Astrocyte (in vitro differentiated cells and primary cell): ENCODE results near the gene CRTC1. TPM values are rescaled to one million over a fixed set of nuclear protein-coding genes. Genes with fewer than 3 reads are reported as not detected.

ENCODE experiments used
- DNase-seq: peaks from one replicate; pipeline ENCODE4 v3.0.0-alpha.2; 2010; ENCODE audit warnings: low read depth
- FAIRE-seq: peaks from 2 replicates; lab custom pipeline; 2011; peaks lifted over from hg19 to GRCh38; lab: Jason Lieb, UNC
- H2AFZ ChIP-seq: 2 replicates; pipeline ENCODE4 v1.6.0; 2012; ENCODE audit warnings: low read depth, low read length, inconsistent platforms
- H3K27ac ChIP-seq: 2 replicates; pipeline ENCODE4 v1.5.1; 2011; ENCODE audit warnings: low read depth, low read length, inconsistent platforms
- H3K27me3 ChIP-seq: 2 replicates; pipeline ENCODE4 v1.6.0; 2011; ENCODE audit warnings: low read length, inconsistent platforms; ENCODE audit not compliant: insufficient read depth
- H3K36me3 ChIP-seq: 2 replicates; pipeline ENCODE4 v1.5.1; 2011; ENCODE audit warnings: low read length, inconsistent platforms; ENCODE audit not compliant: insufficient read depth
- H3K4me1 ChIP-seq: 2 replicates; pipeline ENCODE4 v1.5.1; 2011; ENCODE audit warnings: low read length, inconsistent platforms; ENCODE audit not compliant: insufficient read depth
- H3K4me2 ChIP-seq: 2 replicates; pipeline ENCODE4 v1.6.0; 2012; ENCODE audit warnings: low read length, inconsistent platforms
- H3K4me3 ChIP-seq: 2 replicates; pipeline ENCODE4 v1.5.1; 2011; ENCODE audit warnings: low read depth, mild to moderate bottlenecking, low read length, inconsistent platforms; ENCODE audit not compliant: insufficient read depth
- H3K79me2 ChIP-seq: 2 replicates; pipeline ENCODE4 v1.6.0; 2012; ENCODE audit warnings: mild to moderate bottlenecking, low read length, inconsistent platforms; ENCODE audit not compliant: insufficient read depth
- H3K9ac ChIP-seq: 2 replicates; pipeline ENCODE4 v1.6.0; 2012; ENCODE audit warnings: mild to moderate bottlenecking, low read length, inconsistent platforms
- H3K9me3 ChIP-seq: 2 replicates; pipeline ENCODE4 v1.5.1; 2012; ENCODE audit warnings: low read depth, mild to moderate bottlenecking, low read length, inconsistent platforms; ENCODE audit not compliant: insufficient read depth
- H4K20me1 ChIP-seq: 2 replicates; pipeline ENCODE4 v1.6.0; 2012; ENCODE audit warnings: low read length, inconsistent platforms; ENCODE audit not compliant: insufficient read depth
- H3K27ac Mint-ChIP-seq: one replicate; pipeline ENCODE4 v1.8.0; 2021; ENCODE audit warnings: mild to moderate bottlenecking, mixed read lengths; ENCODE audit not compliant: unreplicated experiment
- H3K27me3 Mint-ChIP-seq: one replicate; pipeline ENCODE4 v1.8.0; 2021; ENCODE audit warnings: low read depth, mixed read lengths; ENCODE audit not compliant: unreplicated experiment
- H3K36me3 Mint-ChIP-seq: one replicate; pipeline ENCODE4 v1.8.0; 2021; ENCODE audit warnings: low read depth, mixed read lengths; ENCODE audit not compliant: unreplicated experiment
- H3K4me1 Mint-ChIP-seq: one replicate; pipeline ENCODE4 v1.8.0; 2021; ENCODE audit warnings: low read depth, mixed read lengths; ENCODE audit not compliant: unreplicated experiment
- H3K4me3 Mint-ChIP-seq: one replicate; pipeline ENCODE4 v1.8.0; 2021; ENCODE audit warnings: mild to moderate bottlenecking, moderate library complexity, mixed read lengths; ENCODE audit not compliant: unreplicated experiment
- H3K9me3 Mint-ChIP-seq: one replicate; pipeline ENCODE4 v1.8.0; 2021; ENCODE audit warnings: mild to moderate bottlenecking, mixed read lengths; ENCODE audit not compliant: unreplicated experiment
- EZH2 ChIP-seq: IDR thresholded peaks from 2 replicates; pipeline ENCODE4 v1.6.1; 2012; ENCODE audit warnings: mild to moderate bottlenecking, low read length, inconsistent platforms; ENCODE audit not compliant: insufficient read depth
- total RNA-seq: library from RNA; stranded (reverse); gene quantifications from 2 replicates; pipeline ENCODE4 v1.2.1, GENCODE V29; 2021
- TF ChIP-seq, protein P1 (sequence below): IDR thresholded peaks from 2 replicates; pipeline ENCODE4 v1.5.1; 2011; ENCODE audit warnings: low read depth, mild to moderate bottlenecking, inconsistent platforms, low read length, moderate library complexity; ENCODE audit not compliant: insufficient read depth

CRTC1 gene
- total RNA-seq, 1 donor from 2014 or later: 8.4 TPM

DNA sequence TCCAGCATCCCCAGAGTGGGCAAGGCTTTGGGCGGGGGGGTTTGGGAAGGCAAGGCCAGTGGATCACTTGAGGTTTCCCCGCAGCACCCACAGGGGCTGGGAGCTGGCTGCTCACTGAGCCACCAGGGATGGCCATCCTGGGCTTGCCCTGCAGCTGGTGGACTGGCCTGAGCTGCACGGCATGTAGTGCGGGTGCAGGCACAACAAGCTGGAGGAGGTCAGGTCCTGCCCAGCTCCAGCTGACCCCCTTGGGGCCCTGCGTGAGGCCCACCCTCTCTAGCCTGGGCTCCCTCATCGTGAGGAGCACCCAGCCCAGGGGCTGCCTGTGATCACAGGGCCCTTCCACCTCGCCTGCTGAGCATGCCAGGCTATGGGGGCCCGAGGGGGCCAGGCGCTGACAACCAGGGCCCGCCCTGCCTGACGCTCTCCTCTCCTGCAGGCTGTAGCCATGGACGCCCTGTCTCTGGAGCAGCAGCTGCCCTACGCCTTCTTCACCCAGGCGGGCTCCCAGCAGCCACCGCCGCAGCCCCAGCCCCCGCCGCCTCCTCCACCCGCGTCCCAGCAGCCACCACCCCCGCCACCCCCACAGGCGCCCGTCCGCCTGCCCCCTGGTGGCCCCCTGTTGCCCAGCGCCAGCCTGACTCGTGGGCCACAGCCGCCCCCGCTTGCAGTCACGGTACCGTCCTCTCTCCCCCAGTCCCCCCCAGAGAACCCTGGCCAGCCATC lies 84.7 kb downstream of the CRTC1 start:
- H3K9me3 Mint-ChIP-seq: no peaks in the 10 kb centered on the region
- Histone ChIP-seq H3K27ac (no peak overlapping the region), H3K4me3 (no peak overlapping the region), H3K79me2 (no peaks in the 10 kb centered on the region), H3K27me3 (no peaks in the 10 kb centered on the region), H3K4me1 (peaks cover 21% of the 10 kb centered on the region), H4K20me1 (peaks cover 27% of the 10 kb centered on the region), H3K4me2 (no peak overlapping the region), H3K36me3 (no peaks in the 10 kb centered on the region), H3K9ac (no peak overlapping the region), H2AFZ (no peak overlapping the region), H3K9me3 (no peaks in the 10 kb centered on the region)
- no peak for TF ChIP-seq EZH2
- TF ChIP-seq, protein P1, sequence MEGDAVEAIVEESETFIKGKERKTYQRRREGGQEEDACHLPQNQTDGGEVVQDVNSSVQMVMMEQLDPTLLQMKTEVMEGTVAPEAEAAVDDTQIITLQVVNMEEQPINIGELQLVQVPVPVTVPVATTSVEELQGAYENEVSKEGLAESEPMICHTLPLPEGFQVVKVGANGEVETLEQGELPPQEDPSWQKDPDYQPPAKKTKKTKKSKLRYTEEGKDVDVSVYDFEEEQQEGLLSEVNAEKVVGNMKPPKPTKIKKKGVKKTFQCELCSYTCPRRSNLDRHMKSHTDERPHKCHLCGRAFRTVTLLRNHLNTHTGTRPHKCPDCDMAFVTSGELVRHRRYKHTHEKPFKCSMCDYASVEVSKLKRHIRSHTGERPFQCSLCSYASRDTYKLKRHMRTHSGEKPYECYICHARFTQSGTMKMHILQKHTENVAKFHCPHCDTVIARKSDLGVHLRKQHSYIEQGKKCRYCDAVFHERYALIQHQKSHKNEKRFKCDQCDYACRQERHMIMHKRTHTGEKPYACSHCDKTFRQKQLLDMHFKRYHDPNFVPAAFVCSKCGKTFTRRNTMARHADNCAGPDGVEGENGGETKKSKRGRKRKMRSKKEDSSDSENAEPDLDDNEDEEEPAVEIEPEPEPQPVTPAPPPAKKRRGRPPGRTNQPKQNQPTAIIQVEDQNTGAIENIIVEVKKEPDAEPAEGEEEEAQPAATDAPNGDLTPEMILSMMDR: no peak
- H3K4me3 Mint-ChIP-seq: no peak overlapping the region
- DNase-seq (no peak), FAIRE-seq (no peak)
- H3K27me3 Mint-ChIP-seq: peaks cover 27% of the 10 kb centered on the region
- H3K27ac Mint-ChIP-seq: peak overlapping the region; percentile 26
- H3K4me1 Mint-ChIP-seq: peaks cover 7% of the 10 kb centered on the region
- peaks cover 4% of the 10 kb centered on the region for H3K36me3 Mint-ChIP-seq

DNA sequence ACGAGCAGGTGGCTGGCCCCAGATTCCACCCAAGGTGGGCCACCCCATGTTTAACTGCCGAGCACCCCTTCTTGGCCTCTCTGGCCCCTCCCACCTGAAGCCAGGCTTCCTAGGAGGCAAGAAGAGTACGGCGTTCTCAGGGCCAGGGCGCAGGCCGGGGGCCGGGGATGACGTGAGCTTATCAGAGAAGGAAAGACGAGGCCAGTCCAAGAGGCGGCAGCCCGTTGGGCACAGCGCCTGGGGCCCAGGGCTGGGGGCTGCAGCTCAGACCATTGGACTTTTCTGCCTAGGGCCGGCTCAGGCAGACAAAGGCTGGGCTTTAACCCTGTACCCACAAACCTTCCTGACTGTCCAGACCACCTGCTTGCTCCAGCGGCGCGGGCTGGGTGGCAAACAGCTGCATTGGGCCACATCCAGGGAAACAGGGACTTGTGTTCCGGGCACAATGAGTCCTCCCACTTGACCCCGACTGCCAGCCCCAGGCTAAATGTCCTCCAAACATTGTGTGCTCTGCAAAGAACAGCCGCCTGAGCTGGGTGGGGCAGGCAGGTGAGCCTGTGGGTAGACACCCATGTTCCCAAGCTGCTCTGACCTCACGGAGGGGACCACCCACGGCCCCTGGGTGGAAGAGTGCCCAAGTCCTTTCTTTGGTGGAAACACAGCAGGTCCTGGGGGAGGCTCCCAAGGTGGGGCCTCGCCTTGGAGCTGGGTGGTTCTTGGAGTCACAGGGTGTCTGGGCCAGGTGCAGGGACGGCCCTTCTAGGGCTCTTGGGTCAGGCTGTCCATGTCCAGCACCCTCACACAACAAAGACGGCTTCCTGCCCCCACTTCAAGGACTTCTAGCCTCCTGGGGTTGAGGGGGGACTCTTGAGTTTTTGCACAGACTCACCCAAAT lies 85.8 kb downstream of the CRTC1 start:
- no peak overlapping the region for H3K9ac ChIP-seq
- DNase-seq (no peak), FAIRE-seq (no peak)
- H3K36me3 ChIP-seq: no peaks in the 10 kb centered on the region
- H3K9me3 Mint-ChIP-seq: no peaks in the 10 kb centered on the region
- no peak overlapping the region for H2AFZ ChIP-seq
- no peaks in the 10 kb centered on the region for H3K27me3 ChIP-seq
- H3K79me2 ChIP-seq: no peaks in the 10 kb centered on the region
- no peak for TF ChIP-seq EZH2
- TF ChIP-seq, protein P1: no peak
- peaks cover 4% of the 10 kb centered on the region for H3K36me3 Mint-ChIP-seq
- H3K9me3 ChIP-seq: no peaks in the 10 kb centered on the region
- no peak overlapping the region for H3K4me3 Mint-ChIP-seq
- H3K27me3 Mint-ChIP-seq: peaks cover 34% of the 10 kb centered on the region
- H3K27ac Mint-ChIP-seq: no peak overlapping the region
- H4K20me1 ChIP-seq: peaks cover 32% of the 10 kb centered on the region
- no peak overlapping the region for H3K4me3 ChIP-seq
- peaks cover 10% of the 10 kb centered on the region for H3K4me1 ChIP-seq
- no peak overlapping the region for H3K4me2 ChIP-seq
- H3K27ac ChIP-seq: no peak overlapping the region
- H3K4me1 Mint-ChIP-seq: peaks cover 5% of the 10 kb centered on the region
